GM21528 (cell line): ENCODE data around the gene DDX41.

Experiments
- ATAC-seq: cut with Tn5 transposase; IDR thresholded peaks from one replicate; pipeline ENCODE4 v1.9.1; 2021; ENCODE audit warnings: mild to moderate bottlenecking, moderate library complexity; ENCODE audit not compliant: unreplicated experiment, low FRiP score

Gene DDX41

GRCh38 chr5:177471610-177472356, 45.0 kb downstream of the DDX41 start:
- ATAC-seq: no peak

- ATAC-seq: no peak
Observed at GRCh38 chr5:177470759-177471536, 45.8 kb downstream of the DDX41 start.

GRCh38 chr5:177469750-177470525, 46.8 kb downstream of the DDX41 start:
- ATAC-seq: no peak

GRCh38 chr5:177468685-177469628, 47.8 kb downstream of the DDX41 start:
- no peak for ATAC-seq

- no peak for ATAC-seq
Observed at GRCh38 chr5:177468329-177468684, 48.5 kb downstream of the DDX41 start.

- no peak for ATAC-seq
Observed at GRCh38 chr5:177467436-177467835, 49.3 kb downstream of the DDX41 start.

GRCh38 chr5:177466861-177467260, 49.9 kb downstream of the DDX41 start:
- ATAC-seq: no peak

- no peak for ATAC-seq
Observed at GRCh38 chr5:177465044-177465443, 51.7 kb downstream of the DDX41 start.

GRCh38 chr5:177462021-177462670, 54.6 kb downstream of the DDX41 start:
- no peak for ATAC-seq
